Smooth muscle cell (in vitro differentiated cells): ENCODE data around the gene SUSD6. TPM values are rescaled to one million over a fixed set of nuclear protein-coding genes. Genes with fewer than 3 reads are reported as not detected.

Experiments used
- DNase-seq: peaks from one replicate; lab custom pipeline; 2025; ENCODE audit not compliant: unreplicated experiment; lab: John Stamatoyannopoulos, UW
- H2AFZ ChIP-seq: fragments of 200-600 bp; sonication (generic); 2 replicates; pipeline ENCODE4 v1.6.0; 2016; ENCODE audit warnings: antibody characterized with exemption, low read depth, mild to moderate bottlenecking
- H3F3A ChIP-seq: fragments of 200-600 bp; sonication (generic); 2 replicates; pipeline ENCODE4 v1.6.0; 2017; ENCODE audit warnings: antibody characterized with exemption, low read depth
- H3K27ac ChIP-seq: fragments of 200-600 bp; sonication (generic); 2 replicates; pipeline ENCODE4 v1.5.1; 2016; ENCODE audit warnings: low read depth, mild to moderate bottlenecking
- H3K27me3 ChIP-seq: fragments of 200-600 bp; sonication (generic); 2 replicates; pipeline ENCODE4 v1.6.1; 2016; ENCODE audit warnings: low read depth, mild to moderate bottlenecking
- H3K36me3 ChIP-seq: fragments of 200-600 bp; sonication (generic); 2 replicates; pipeline ENCODE4 v1.5.1; 2016; ENCODE audit warnings: low read depth
- H3K4me1 ChIP-seq: fragments of 200-600 bp; sonication (generic); 2 replicates; pipeline ENCODE4 v1.5.1; 2016; ENCODE audit warnings: low read depth
- H3K4me2 ChIP-seq: fragments of 200-600 bp; sonication (generic); 2 replicates; pipeline ENCODE4 v1.6.0; 2016; ENCODE audit warnings: mild to moderate bottlenecking
- H3K4me3 ChIP-seq: fragments of 200-600 bp; sonication (generic); 2 replicates; pipeline ENCODE4 v1.5.1; 2016; ENCODE audit warnings: mild to moderate bottlenecking
- H3K79me2 ChIP-seq: fragments of 200-600 bp; sonication (generic); 2 replicates; pipeline ENCODE4 v1.6.0; 2016; ENCODE audit warnings: low read depth, mild to moderate bottlenecking
- H3K9ac ChIP-seq: fragments of 200-600 bp; sonication (generic); 2 replicates; pipeline ENCODE4 v1.6.0; 2016; ENCODE audit warnings: low read depth
- H3K9me3 ChIP-seq: fragments of 200-600 bp; sonication (generic); replicated peaks from 2 replicates; pipeline ENCODE4 v1.5.1; 2016; ENCODE audit warnings: low read depth
- H4K20me1 ChIP-seq: fragments of 200-600 bp; sonication (generic); 2 replicates; pipeline ENCODE4 v1.6.0; 2016; ENCODE audit warnings: low read depth
- WGBS: methylation state at CpG from one replicate; pipeline ENCODE4 v1.1.7; 2016; ENCODE audit warnings: low lambda C conversion rate; 5-methylcytosine and 5-hydroxymethylcytosine counted together
- polyA plus RNA-seq: library from polyadenylated mRNA; unstranded; fragments of >200 nt; fragmentation: Nextera tagmentation; extraction: Ambion mirVana; gene quantifications from 2 replicates; pipeline ENCODE4 v1.2.1, GENCODE V29; 2016
- total RNA-seq: library from RNA; depleted of rRNA; stranded (reverse); fragments of >200 nt; gene quantifications from 2 replicates; pipeline ENCODE4 v1.2.3, GENCODE V29; 2014
- TF ChIP-seq, protein P1 (sequence below): fragments of 200-600 bp; sonication (generic); IDR thresholded peaks from 2 replicates; pipeline ENCODE4 v1.5.1; 2017; ENCODE audit warnings: borderline replicate concordance, mild to moderate bottlenecking, antibody characterized with exemption; ENCODE audit not compliant: insufficient read depth, poor library complexity, severe bottlenecking

SUSD6 gene
- total and polyA plus RNA-seq, 2 experiments from 2014 or later, result 15.8 to 25.9 TPM

DNA sequence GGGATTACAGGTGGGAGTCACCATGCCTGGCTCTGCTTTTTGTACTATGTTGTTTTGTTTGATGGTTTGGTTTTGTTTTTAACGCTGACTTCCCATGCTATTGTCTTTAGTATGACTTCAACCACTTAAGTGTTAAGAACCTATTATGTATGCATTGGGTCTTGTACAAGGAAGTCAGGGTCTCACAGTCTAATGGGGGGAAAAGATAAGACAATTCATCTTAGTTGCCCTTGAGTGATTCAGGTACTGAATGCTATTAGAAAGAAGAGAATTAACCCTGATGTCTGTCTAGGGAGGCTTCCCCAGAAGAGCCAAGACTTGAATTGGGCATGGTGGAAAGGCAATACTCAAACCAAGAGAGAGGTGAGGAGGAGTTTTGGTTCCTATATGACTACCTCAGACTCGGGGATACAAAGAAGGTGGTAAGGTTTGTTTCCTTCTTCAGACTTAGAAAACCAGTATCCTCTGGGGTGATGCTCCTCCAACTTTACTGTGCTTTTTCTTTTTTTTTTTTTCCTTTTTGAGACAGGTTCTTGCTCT, 64.6 kb downstream of the SUSD6 start:
- no peak overlapping the region for H3K9ac ChIP-seq
- H3K27ac ChIP-seq, result no peak overlapping the region
- no peak for DNase-seq
- no peaks in the 10 kb centered on the region for H3K36me3 ChIP-seq
- H3K4me3 ChIP-seq, result no peak overlapping the region
- H4K20me1 ChIP-seq, result peaks cover 98% of the 10 kb centered on the region
- H3K9me3 ChIP-seq, result no peaks in the 10 kb centered on the region
- 88% methylated on average over 2 of the region's 2 CpGs for WGBS
- no peaks in the 10 kb centered on the region for H3F3A ChIP-seq
- no peak overlapping the region for H2AFZ ChIP-seq
- peaks cover 82% of the 10 kb centered on the region for H3K79me2 ChIP-seq
- no peak overlapping the region for H3K4me2 ChIP-seq
- peaks cover 6% of the 10 kb centered on the region for H3K4me1 ChIP-seq
- TF ChIP-seq, protein P1, sequence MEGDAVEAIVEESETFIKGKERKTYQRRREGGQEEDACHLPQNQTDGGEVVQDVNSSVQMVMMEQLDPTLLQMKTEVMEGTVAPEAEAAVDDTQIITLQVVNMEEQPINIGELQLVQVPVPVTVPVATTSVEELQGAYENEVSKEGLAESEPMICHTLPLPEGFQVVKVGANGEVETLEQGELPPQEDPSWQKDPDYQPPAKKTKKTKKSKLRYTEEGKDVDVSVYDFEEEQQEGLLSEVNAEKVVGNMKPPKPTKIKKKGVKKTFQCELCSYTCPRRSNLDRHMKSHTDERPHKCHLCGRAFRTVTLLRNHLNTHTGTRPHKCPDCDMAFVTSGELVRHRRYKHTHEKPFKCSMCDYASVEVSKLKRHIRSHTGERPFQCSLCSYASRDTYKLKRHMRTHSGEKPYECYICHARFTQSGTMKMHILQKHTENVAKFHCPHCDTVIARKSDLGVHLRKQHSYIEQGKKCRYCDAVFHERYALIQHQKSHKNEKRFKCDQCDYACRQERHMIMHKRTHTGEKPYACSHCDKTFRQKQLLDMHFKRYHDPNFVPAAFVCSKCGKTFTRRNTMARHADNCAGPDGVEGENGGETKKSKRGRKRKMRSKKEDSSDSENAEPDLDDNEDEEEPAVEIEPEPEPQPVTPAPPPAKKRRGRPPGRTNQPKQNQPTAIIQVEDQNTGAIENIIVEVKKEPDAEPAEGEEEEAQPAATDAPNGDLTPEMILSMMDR, result no peak
- no peaks in the 10 kb centered on the region for H3K27me3 ChIP-seq

DNA sequence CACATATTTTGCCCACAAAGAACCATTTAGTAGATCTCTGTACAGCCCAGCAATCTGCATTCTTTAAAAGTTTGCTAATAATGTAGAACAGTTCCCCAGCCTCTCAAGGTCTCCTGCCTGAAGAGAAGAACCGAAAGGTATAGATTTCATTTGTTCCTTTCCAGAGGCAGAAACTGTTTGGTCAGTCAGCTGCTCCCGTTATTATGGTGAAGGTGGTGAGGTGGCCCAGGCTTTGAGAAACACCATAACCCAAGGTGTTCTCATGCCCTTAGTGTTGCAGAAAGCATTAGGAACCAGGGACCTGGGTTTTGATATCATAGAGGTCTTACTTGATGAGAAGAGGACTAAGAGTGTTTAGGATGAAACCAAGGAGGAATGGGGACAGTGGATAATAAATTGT, 65.3 kb downstream of the SUSD6 start:
- Histone ChIP-seq H3K4me1 (no peaks in the 10 kb centered on the region), H3K27me3 (no peaks in the 10 kb centered on the region), H4K20me1 (peaks cover 98% of the 10 kb centered on the region), H3K36me3 (no peaks in the 10 kb centered on the region), H3K4me3 (no peak overlapping the region), H3K27ac (no peak overlapping the region), H3K9ac (no peak overlapping the region), H3K4me2 (no peak overlapping the region), H2AFZ (no peak overlapping the region), H3K9me3 (no peaks in the 10 kb centered on the region), H3K79me2 (peaks cover 83% of the 10 kb centered on the region), H3F3A (no peaks in the 10 kb centered on the region)
- 98% methylated on average over 2 of the region's 2 CpGs for WGBS
- TF ChIP-seq, protein P1, result no peak
- no peak for DNase-seq

DNA sequence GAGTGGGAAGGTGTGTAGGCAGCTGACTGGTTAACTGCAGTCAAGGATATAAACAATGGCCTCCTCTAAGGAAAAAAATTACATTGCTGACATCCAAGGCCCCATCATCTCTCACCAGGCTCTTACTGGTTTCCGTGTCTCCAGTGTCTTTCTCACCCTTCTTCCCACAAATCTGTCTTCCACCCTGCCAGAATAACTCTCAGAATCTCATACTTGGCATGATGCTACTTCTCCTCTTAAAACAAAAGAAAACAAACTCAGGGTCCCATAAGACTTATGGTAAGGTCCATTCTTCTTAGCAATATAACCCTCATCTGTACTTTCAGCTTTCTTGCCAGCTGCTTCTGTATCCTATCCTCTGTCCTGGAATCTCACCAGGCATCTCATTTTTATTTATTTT, 68.9 kb downstream of the SUSD6 start:
- Histone ChIP-seq H4K20me1 (peaks cover 98% of the 10 kb centered on the region), H3K4me1 (peaks cover 7% of the 10 kb centered on the region), H2AFZ (no peak overlapping the region), H3K36me3 (no peaks in the 10 kb centered on the region), H3K9me3 (no peaks in the 10 kb centered on the region), H3K4me3 (no peak overlapping the region), H3K9ac (no peak overlapping the region), H3K27me3 (no peaks in the 10 kb centered on the region), H3K27ac (no peak overlapping the region), H3F3A (no peaks in the 10 kb centered on the region), H3K79me2 (peaks cover 82% of the 10 kb centered on the region), H3K4me2 (no peak overlapping the region)
- TF ChIP-seq, protein P1, result no peak
- DNase-seq, result no peak
- WGBS, result 72% methylated on average over 1 of the region's 1 CpG

DNA sequence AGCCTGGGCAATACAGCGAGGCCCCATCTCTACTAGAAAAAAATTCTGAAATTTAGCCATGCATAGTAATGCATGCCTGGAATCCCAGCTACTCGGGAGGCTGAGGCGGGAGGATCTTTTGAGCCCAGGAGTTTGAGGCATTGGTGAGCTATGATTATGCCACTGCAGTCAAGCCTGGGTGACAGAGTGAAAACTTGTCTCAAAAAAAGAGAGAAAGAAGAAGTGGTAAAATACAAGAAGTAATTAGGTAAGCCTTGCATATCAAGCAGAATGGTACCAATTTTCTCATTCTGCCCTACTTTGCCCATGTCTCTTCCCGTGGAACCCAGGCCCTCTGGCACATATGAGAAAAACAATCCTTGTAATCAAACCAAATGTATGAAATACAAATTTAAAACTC, 70.7 kb downstream of the SUSD6 start:
- peaks cover 7% of the 10 kb centered on the region for H3K4me1 ChIP-seq
- WGBS, result 92% methylated on average over 4 of the region's 4 CpGs
- H3K9me3 ChIP-seq, result no peaks in the 10 kb centered on the region
- H3K4me2 ChIP-seq, result no peak overlapping the region
- no peaks in the 10 kb centered on the region for H3F3A ChIP-seq
- H3K27me3 ChIP-seq, result no peaks in the 10 kb centered on the region
- H3K27ac ChIP-seq, result no peak overlapping the region
- no peak overlapping the region for H3K9ac ChIP-seq
- H3K79me2 ChIP-seq, result peaks cover 81% of the 10 kb centered on the region
- no peak for DNase-seq
- H2AFZ ChIP-seq, result no peak overlapping the region
- H3K4me3 ChIP-seq, result no peak overlapping the region
- H3K36me3 ChIP-seq, result no peaks in the 10 kb centered on the region
- H4K20me1 ChIP-seq, result peaks cover 98% of the 10 kb centered on the region
- TF ChIP-seq, protein P1, result no peak
